H1 (cell line): Measurements from ENCODE around the gene PSMG2. TPM values are rescaled to one million over a fixed set of nuclear protein-coding genes. Genes with fewer than 3 reads are reported as not detected.

Source experiments
- ATF2 ChIP-seq: IDR thresholded peaks from 2 replicates; pipeline ENCODE4 v1.6.1; 2012; ENCODE audit warnings: low read length, inconsistent platforms
- ATF3 ChIP-seq: IDR thresholded peaks from 2 replicates; pipeline ENCODE4 v1.6.1; 2011; ENCODE audit warnings: low read depth, mild to moderate bottlenecking, low read length; ENCODE audit not compliant: insufficient read depth
- BACH1 ChIP-seq: IDR thresholded peaks from 2 replicates; pipeline ENCODE4 v1.6.1; 2012; ENCODE audit warnings: low read length, improper control_type of control experiment
- CREB1 ChIP-seq: IDR thresholded peaks from 2 replicates; pipeline ENCODE4 v1.6.1; 2012; ENCODE audit warnings: inconsistent platforms
- JUN ChIP-seq: IDR thresholded peaks from 2 replicates; pipeline ENCODE4 v1.6.1; 2011; ENCODE audit warnings: low read depth, mild to moderate bottlenecking, improper control_type of control experiment, low read length
- KDM1A ChIP-seq: fragments of 200-600, 300-600 bp; sonication (generic); IDR thresholded peaks from 2 replicates; pipeline ENCODE4 v1.7.1; 2016; ENCODE audit warnings: mild to moderate bottlenecking, low read length, borderline replicate concordance
- KDM5A ChIP-seq: fragments of 200-600 bp; IDR thresholded peaks from 2 replicates; pipeline ENCODE4 v1.7.1; 2012; ENCODE audit warnings: mild to moderate bottlenecking, low read length, inconsistent platforms, mixed read lengths
- POLR2AphosphoS5 ChIP-seq: IDR thresholded peaks from 2 replicates; pipeline ENCODE4 v1.6.1; 2011; ENCODE audit warnings: low read depth, low read length
- SIN3A ChIP-seq, 2 experiments: IDR thresholded peaks in 1 of 2; conservative IDR thresholded peaks in 1 of 2; 2 replicates each; pipeline ENCODE4 v1.6.1; 2011 to 2012; ENCODE audit warnings: low read length in 2 of 2, improper control_type of control experiment in 1 of 2, low read depth in 1 of 2, mild to moderate bottlenecking in 1 of 2
- SIX5 ChIP-seq: IDR thresholded peaks from 2 replicates; pipeline ENCODE4 v1.6.1; 2011; ENCODE audit warnings: mild to moderate bottlenecking, low read depth, low read length
- TCF12 ChIP-seq: IDR thresholded peaks from 2 replicates; pipeline ENCODE4 v1.6.1; 2011; ENCODE audit warnings: low read depth, mild to moderate bottlenecking, low read length
- YY1 ChIP-seq: IDR thresholded peaks from 2 replicates; pipeline ENCODE4 v1.6.1; 2011; ENCODE audit warnings: low read depth, mild to moderate bottlenecking, low read length
- polyA plus RNA-seq, 7 experiments: library from polyadenylated mRNA; depleted of rRNA in 3 of 7; stranded (reverse) in 5 of 7; unstranded in 2 of 7; fragments of >200 nt in 5 of 7; fragments of 200-250 nt in 2 of 7; gene quantifications; 1 replicate in 5 of 7; 2 replicates in 1 of 7; 4 replicates in 1 of 7; pipeline versions ENCODE4 v1.2.1 to v1.2.3, GENCODE V29; 2011 to 2013; ENCODE audit warnings: missing spikeins in 2 of 7, mixed read lengths in 2 of 7
- total RNA-seq: library from RNA; stranded (reverse); fragmentation: NEBNext Ultra II Directional; extraction: Animal tissue kit (Norgen Biotek cat#: 25700); gene quantifications from 2 replicates; pipeline ENCODE4 v1.2.1, GENCODE V29; 2021

The PSMG2 gene
- total and polyA plus RNA-seq, 2 of the 8 experiments (the other 6 are each of a cell fraction or from before 2014, with no cell fraction given) = 52.9 to 79.3 TPM

GRCh38 chr18:12656938-12657683 is 45.7 kb upstream of the PSMG2 start (continued):
- TF ChIP-seq POLR2AphosphoS5 (no peak), ATF3 (no peak), YY1 (no peak), TCF12 (no peak), SIX5 (no peak), KDM5A (no peak), JUN (no peak), ATF2 (no peak), BACH1 (peak; percentile 50; the same call in 1 of the 2 replicates), CREB1 (no peak), KDM1A (no peak), SIN3A (conservative IDR thresholded peaks at IDR 0.05 in 1 of 2, IDR thresholded peaks at IDR 0.05 in 1 of 2; ENCODE audit: low read depth in 1 of 2, low read length in 2 of 2) (no peak)
